ENCODE measurements around the gene ZC3H14.
"Not testable (repeated sequence)": the region's sequence is repeated elsewhere in the genome, so short reads cannot be mapped to it uniquely, and the experiment has no call there.

The ZC3H14 gene

GRCh38 chr14:88562831-88563686 lies at the start of gene ZC3H14:
TSS of gene ZC3H14 (plus strand) at chr14:88563037. CDS start at chr14:88563134, 97 bp downstream.
- H3K36me3 ChIP-seq (ENCODE audit: control insufficient read depth, low read depth, low read length) = peaks cover 20% of the 10 kb centered on the region
- peaks cover 6% of the 10 kb centered on the region for H3K4me1 ChIP-seq (ENCODE audit: control insufficient read depth, low read depth, low read length)
- H3K4me3 ChIP-seq (ENCODE audit: low read length) = peak within 1 kb of the TSS; percentile 97
- H3K9ac ChIP-seq (ENCODE audit: low read length) = peak within 1 kb of the TSS; percentile 91
- no peaks in the 10 kb centered on the region for H3K27me3 ChIP-seq (ENCODE audit: control insufficient read depth, insufficient read depth, low read length)
- H3K9me3 ChIP-seq (ENCODE audit: control insufficient read depth, low read depth, low read length) = no peaks in the 10 kb centered on the region
- H3K27ac ChIP-seq (ENCODE audit: low read length) = peak within 1 kb of the TSS; percentile 49

GRCh38 chr14:88515499-88516221 lies 47.2 kb upstream of the ZC3H14 start:
- Histone ChIP-seq H3K27me3 (ENCODE audit: control insufficient read depth, insufficient read depth, low read length) (no peaks in the 10 kb centered on the region), H3K4me3 (ENCODE audit: low read length) (no peak overlapping the region), H3K4me1 (ENCODE audit: control insufficient read depth, low read depth, low read length) (no peaks in the 10 kb centered on the region), H3K9ac (ENCODE audit: low read length) (no peak overlapping the region), H3K27ac (ENCODE audit: low read length) (no peak overlapping the region), H3K9me3 (ENCODE audit: control insufficient read depth, low read depth, low read length) (no peaks in the 10 kb centered on the region), H3K36me3 (ENCODE audit: control insufficient read depth, low read depth, low read length) (peaks cover 4% of the 10 kb centered on the region)

- Histone ChIP-seq H3K9ac (ENCODE audit: low read length) (no peak overlapping the region), H3K4me1 (ENCODE audit: control insufficient read depth, low read depth, low read length) (no peaks in the 10 kb centered on the region), H3K4me3 (ENCODE audit: low read length) (no peak overlapping the region), H3K27me3 (ENCODE audit: control insufficient read depth, insufficient read depth, low read length) (no peaks in the 10 kb centered on the region), H3K9me3 (ENCODE audit: control insufficient read depth, low read depth, low read length) (no peaks in the 10 kb centered on the region), H3K36me3 (ENCODE audit: control insufficient read depth, low read depth, low read length) (peaks cover 4% of the 10 kb centered on the region), H3K27ac (ENCODE audit: low read length) (no peak overlapping the region)
Measured at GRCh38 chr14:88516861-88517357, 45.9 kb upstream of the ZC3H14 start.

GRCh38 chr14:88518592-88519512 lies 44.0 kb upstream of the ZC3H14 start:
- H3K4me1 ChIP-seq (ENCODE audit: control insufficient read depth, low read depth, low read length) = no peaks in the 10 kb centered on the region
- peaks cover under 1% of the 10 kb centered on the region for H3K36me3 ChIP-seq (ENCODE audit: control insufficient read depth, low read depth, low read length)
- no peak overlapping the region for H3K9ac ChIP-seq (ENCODE audit: low read length)
- no peak overlapping the region for H3K4me3 ChIP-seq (ENCODE audit: low read length)
- H3K9me3 ChIP-seq (ENCODE audit: control insufficient read depth, low read depth, low read length) = no peaks in the 10 kb centered on the region
- H3K27me3 ChIP-seq (ENCODE audit: control insufficient read depth, insufficient read depth, low read length) = no peaks in the 10 kb centered on the region
- H3K27ac ChIP-seq (ENCODE audit: low read length) = no peak overlapping the region

- Histone ChIP-seq H3K36me3 (ENCODE audit: control insufficient read depth, low read depth, low read length) (no peaks in the 10 kb centered on the region), H3K9ac (ENCODE audit: low read length) (no peak overlapping the region), H3K4me3 (ENCODE audit: low read length) (no peak overlapping the region), H3K27ac (ENCODE audit: low read length) (no peak overlapping the region), H3K4me1 (ENCODE audit: control insufficient read depth, low read depth, low read length) (no peaks in the 10 kb centered on the region), H3K27me3 (ENCODE audit: control insufficient read depth, insufficient read depth, low read length) (no peaks in the 10 kb centered on the region), H3K9me3 (ENCODE audit: control insufficient read depth, low read depth, low read length) (no peaks in the 10 kb centered on the region)
Measured at GRCh38 chr14:88519907-88520306, 42.9 kb upstream of the ZC3H14 start.

GRCh38 chr14:88521818-88522217 lies 41.0 kb upstream of the ZC3H14 start:
- no peak overlapping the region for H3K4me3 ChIP-seq (ENCODE audit: low read length)
- H3K9me3 ChIP-seq (ENCODE audit: control insufficient read depth, low read depth, low read length) = no peaks in the 10 kb centered on the region
- H3K36me3 ChIP-seq (ENCODE audit: control insufficient read depth, low read depth, low read length) = no peaks in the 10 kb centered on the region
- no peaks in the 10 kb centered on the region for H3K27me3 ChIP-seq (ENCODE audit: control insufficient read depth, insufficient read depth, low read length)
- H3K9ac ChIP-seq (ENCODE audit: low read length) = no peak overlapping the region
- no peaks in the 10 kb centered on the region for H3K4me1 ChIP-seq (ENCODE audit: control insufficient read depth, low read depth, low read length)
- H3K27ac ChIP-seq (ENCODE audit: low read length) = no peak overlapping the region

GRCh38 chr14:88522393-88522792 lies 40.4 kb upstream of the ZC3H14 start:
- Histone ChIP-seq H3K36me3 (ENCODE audit: control insufficient read depth, low read depth, low read length) (no peaks in the 10 kb centered on the region), H3K9ac (ENCODE audit: low read length) (no peak overlapping the region), H3K27ac (ENCODE audit: low read length) (no peak overlapping the region), H3K9me3 (ENCODE audit: control insufficient read depth, low read depth, low read length) (no peaks in the 10 kb centered on the region), H3K4me1 (ENCODE audit: control insufficient read depth, low read depth, low read length) (no peaks in the 10 kb centered on the region), H3K27me3 (ENCODE audit: control insufficient read depth, insufficient read depth, low read length) (no peaks in the 10 kb centered on the region), H3K4me3 (ENCODE audit: low read length) (no peak overlapping the region)

GRCh38 chr14:88529889-88530288 lies 32.9 kb upstream of the ZC3H14 start:
- not testable (repeated sequence) for H3K36me3 ChIP-seq (ENCODE audit: control insufficient read depth, low read depth, low read length); H3K9ac ChIP-seq (ENCODE audit: low read length); H3K4me1 ChIP-seq (ENCODE audit: control insufficient read depth, low read depth, low read length); H3K27me3 ChIP-seq (ENCODE audit: control insufficient read depth, insufficient read depth, low read length); H3K4me3 ChIP-seq (ENCODE audit: low read length); H3K9me3 ChIP-seq (ENCODE audit: control insufficient read depth, low read depth, low read length); H3K27ac ChIP-seq (ENCODE audit: low read length)

GRCh38 chr14:88533064-88533602 lies 29.7 kb upstream of the ZC3H14 start:
- H3K36me3 ChIP-seq (ENCODE audit: control insufficient read depth, low read depth, low read length) = peaks cover 8% of the 10 kb centered on the region
- no peak overlapping the region for H3K27ac ChIP-seq (ENCODE audit: low read length)
- H3K9me3 ChIP-seq (ENCODE audit: control insufficient read depth, low read depth, low read length) = no peaks in the 10 kb centered on the region
- H3K27me3 ChIP-seq (ENCODE audit: control insufficient read depth, insufficient read depth, low read length) = no peaks in the 10 kb centered on the region
- no peak overlapping the region for H3K4me3 ChIP-seq (ENCODE audit: low read length)
- no peak overlapping the region for H3K9ac ChIP-seq (ENCODE audit: low read length)
- no peaks in the 10 kb centered on the region for H3K4me1 ChIP-seq (ENCODE audit: control insufficient read depth, low read depth, low read length)

GRCh38 chr14:88535149-88535548 lies 27.7 kb upstream of the ZC3H14 start:
- no peak overlapping the region for H3K4me3 ChIP-seq (ENCODE audit: low read length)
- no peak overlapping the region for H3K9ac ChIP-seq (ENCODE audit: low read length)
- H3K27me3 ChIP-seq (ENCODE audit: control insufficient read depth, insufficient read depth, low read length) = no peaks in the 10 kb centered on the region
- H3K36me3 ChIP-seq (ENCODE audit: control insufficient read depth, low read depth, low read length) = peaks cover 11% of the 10 kb centered on the region
- no peak overlapping the region for H3K27ac ChIP-seq (ENCODE audit: low read length)
- H3K9me3 ChIP-seq (ENCODE audit: control insufficient read depth, low read depth, low read length) = no peaks in the 10 kb centered on the region
- no peaks in the 10 kb centered on the region for H3K4me1 ChIP-seq (ENCODE audit: control insufficient read depth, low read depth, low read length)

- H3K4me1 ChIP-seq (ENCODE audit: control insufficient read depth, low read depth, low read length) = no peaks in the 10 kb centered on the region
- peaks cover 11% of the 10 kb centered on the region for H3K36me3 ChIP-seq (ENCODE audit: control insufficient read depth, low read depth, low read length)
- no peak overlapping the region for H3K4me3 ChIP-seq (ENCODE audit: low read length)
- no peaks in the 10 kb centered on the region for H3K27me3 ChIP-seq (ENCODE audit: control insufficient read depth, insufficient read depth, low read length)
- H3K27ac ChIP-seq (ENCODE audit: low read length) = no peak overlapping the region
- no peak overlapping the region for H3K9ac ChIP-seq (ENCODE audit: low read length)
- no peaks in the 10 kb centered on the region for H3K9me3 ChIP-seq (ENCODE audit: control insufficient read depth, low read depth, low read length)
Measured at GRCh38 chr14:88535813-88536212, 27.0 kb upstream of the ZC3H14 start.
